HG02623 (cell line): ENCODE measurements around the gene PIK3R1.

Experiments
- ATAC-seq: cut with Tn5 transposase; IDR thresholded peaks from one replicate; pipeline ENCODE4 v1.9.1; 2021; ENCODE audit warnings: moderate library complexity; ENCODE audit not compliant: unreplicated experiment

Gene PIK3R1

DNA sequence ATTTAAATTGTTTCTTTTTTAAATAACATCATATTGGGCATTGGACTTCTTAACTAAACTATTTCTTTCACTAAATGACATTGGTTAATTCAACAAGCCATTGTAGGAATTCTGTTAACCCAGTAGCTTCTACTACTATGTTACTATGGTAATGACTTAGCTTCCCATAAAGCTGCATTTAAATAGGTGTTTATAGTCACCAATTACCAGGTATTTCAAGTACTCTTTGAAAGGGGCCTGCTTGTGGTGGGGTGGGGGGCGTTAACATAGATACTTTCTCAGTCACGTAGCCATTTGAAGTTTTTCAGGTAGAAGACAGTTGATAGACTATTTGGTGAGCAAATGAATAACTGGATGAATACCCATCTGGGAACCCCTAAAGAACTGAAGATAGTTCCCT, 34.0 kb downstream of the PIK3R1 start:
- no peak for ATAC-seq

DNA sequence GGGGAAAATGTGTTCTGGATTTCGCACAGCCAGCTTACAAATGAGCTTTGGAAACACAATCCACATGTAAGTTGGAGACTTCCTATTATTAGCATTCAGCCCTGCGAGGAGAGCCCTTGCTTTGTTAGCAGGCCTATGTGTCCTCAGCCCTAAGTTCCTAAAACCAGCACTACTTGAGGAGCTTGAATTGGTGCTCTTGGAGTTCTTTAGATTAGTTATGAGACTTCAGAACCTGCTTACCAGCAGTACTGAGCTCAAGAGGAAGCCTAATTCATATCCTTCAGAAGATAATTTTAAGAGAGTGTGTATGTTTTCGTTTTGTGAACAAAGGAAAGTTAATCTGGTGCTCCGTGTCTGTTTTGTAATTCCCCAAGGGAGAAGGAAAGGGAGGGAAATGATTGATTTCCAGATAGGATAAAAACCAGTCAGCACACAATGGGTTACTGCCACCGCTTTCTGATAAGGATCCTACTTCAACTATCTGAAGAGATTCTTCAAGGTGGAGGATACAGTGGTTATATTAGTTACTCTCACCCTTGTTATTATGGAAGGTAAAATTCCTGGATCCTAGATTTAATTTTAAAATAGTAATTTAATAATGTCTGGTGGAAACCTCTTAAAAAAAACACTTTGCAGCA, 35.2 kb downstream of the PIK3R1 start:
- ATAC-seq = no peak

DNA sequence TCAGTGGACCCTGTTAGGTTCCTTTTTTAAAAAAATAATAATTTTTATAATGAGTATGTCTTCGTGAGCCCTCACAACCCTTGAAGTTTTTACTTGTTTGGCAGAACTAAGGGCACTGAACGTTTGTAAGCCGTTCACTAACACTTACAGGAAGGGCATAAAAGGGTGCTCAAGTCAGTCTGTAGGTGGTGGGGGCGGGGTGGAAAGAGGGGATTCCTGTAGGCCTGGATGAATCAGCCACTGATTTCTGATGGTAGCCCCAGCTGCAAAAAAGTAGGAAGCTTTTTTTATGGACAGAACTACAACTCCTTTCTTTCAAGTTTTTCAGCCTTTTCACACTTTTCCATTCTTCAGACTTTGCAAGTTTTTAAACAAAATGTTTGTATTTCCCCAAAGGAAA, 35.8 kb downstream of the PIK3R1 start:
- no peak for ATAC-seq

DNA sequence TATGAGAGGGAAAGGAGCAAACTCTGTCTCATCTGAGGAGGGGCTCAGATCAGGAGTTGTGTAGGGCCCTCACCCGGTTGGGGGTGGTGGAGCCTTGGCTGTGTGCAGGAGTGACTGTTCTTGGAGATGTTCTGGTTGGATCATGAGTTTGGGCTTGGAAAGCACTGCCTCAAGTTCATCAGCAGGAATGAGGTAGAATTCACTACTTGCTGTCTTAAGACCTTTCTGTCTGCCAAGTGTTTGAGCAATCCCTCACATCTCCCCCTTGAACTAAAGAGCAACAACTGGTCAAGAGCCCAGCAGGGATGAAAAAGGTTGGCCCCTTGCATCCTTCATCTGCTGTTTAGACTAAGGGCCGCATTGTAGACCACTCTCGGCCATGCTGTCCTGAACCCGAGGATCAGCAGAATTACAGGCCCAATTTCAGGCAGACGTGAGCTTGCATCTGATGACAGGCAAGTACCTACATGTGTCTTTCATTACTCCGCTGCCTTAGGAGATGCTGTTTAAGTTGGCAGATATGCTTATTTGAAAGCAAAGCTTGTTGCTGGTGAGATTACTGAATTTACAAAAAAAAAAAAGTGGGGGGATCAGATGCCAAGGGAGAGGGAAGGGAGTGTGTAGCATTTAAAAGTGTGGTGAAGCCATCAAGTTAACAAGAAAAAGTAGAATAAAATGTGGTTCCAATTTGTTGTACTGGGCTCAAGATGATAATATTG, 36.4 kb downstream of the PIK3R1 start:
- no peak for ATAC-seq

DNA sequence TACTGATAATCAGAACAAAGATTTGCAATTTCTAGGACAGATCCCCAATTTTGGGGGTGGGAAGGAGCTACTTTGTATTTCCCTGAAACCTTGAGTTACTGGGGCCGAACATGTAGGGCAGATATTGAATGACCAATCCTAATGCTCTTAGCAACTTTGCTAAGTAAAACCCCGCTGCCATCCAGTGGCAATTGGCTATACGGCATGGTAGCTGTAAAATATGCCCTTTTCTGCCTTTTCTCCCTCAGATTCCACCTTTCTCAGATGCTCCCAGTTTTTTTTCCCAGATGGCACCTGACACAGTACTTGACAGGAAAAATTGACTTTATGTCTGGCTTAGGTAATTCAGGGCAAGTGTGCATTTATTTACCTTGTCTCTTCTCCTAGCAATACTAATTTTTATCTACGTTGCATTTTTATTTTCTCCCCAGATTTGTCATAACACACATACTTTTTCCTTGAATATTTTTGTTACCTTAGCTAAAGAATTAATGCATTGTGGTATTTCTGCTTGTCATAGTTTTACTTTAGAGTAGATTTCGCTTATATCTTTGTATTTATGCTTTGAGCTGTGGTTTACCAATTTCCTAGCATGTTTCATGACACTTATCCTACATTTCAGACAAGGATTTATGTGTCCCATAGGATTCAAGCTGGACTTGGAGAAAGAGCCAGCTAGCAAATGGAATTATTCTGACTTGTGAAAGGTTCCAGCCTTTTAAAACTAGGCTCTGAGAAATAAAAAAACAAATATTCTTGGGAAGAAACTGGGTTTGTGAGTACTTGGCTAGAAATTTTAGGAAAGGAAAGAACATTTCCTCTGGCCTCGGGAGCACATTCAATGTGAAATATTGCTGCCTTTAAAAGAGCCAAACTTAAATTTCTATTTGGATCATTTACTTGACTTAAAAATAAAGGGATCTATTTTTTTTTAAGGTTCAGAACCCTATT, 37.4 kb downstream of the PIK3R1 start:
- no peak for ATAC-seq

DNA sequence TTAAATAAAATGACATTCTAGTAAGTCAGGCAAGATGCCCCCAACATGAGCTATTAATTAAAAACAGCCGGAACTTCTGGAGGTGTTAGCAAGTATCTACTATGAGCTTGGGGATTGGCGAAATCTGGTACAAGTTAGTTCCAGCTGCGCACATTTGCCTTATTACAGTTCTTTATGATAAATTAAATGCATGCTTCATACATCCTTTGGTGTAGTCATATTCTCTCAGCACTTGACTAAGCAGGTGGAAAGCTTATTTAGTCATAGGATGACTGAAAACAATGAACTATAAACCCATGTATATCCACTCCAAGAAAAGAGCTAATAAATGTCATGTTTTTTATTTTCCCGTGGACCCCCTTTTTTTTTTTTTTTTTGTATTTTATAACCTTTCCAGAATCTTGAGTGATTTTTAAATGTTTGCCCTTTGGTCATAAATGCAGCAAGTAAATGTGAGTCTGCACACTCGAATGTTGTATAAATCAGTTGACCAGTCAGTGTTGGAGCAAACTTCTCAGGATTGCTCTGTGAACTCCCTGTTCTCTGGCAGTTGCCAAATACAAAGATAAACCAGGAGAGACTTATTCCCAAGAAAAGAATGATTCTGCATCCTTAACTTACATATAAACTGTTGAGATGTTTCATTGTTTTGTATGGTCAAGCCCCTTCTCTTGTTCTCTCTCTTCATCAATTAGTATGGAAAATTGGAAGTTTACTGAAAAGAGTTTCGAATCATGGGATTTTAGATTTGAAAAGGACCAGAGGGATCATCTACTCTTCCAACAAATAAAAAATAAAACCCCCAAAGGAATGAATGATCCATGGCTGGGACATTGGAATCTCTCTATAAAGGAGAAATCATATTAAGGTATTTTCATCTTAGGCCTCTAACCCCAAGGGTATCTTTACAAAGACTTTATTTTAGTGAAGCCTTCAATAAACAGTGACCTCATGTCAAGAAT, 38.3 kb downstream of the PIK3R1 start:
- ATAC-seq = no peak

DNA sequence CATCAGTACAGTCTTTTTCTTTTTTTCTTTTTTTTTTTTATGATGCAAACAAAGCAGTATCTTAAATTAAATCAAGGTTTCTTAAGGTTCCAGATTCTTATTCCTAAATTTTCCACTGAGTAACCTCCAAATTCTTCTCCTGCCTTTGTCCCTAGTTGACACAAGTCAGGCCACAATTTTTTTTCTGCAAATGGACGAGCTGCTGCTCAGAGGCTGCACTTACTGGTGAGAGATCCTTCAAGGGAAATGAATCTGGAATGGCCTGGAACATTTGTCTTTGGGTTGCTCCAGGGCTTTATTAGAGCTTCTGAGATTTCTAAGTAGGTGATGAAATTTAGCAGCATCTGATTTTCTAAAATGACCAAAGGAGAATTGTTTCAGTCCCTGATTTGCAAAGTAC, 39.3 kb downstream of the PIK3R1 start:
- no peak for ATAC-seq

DNA sequence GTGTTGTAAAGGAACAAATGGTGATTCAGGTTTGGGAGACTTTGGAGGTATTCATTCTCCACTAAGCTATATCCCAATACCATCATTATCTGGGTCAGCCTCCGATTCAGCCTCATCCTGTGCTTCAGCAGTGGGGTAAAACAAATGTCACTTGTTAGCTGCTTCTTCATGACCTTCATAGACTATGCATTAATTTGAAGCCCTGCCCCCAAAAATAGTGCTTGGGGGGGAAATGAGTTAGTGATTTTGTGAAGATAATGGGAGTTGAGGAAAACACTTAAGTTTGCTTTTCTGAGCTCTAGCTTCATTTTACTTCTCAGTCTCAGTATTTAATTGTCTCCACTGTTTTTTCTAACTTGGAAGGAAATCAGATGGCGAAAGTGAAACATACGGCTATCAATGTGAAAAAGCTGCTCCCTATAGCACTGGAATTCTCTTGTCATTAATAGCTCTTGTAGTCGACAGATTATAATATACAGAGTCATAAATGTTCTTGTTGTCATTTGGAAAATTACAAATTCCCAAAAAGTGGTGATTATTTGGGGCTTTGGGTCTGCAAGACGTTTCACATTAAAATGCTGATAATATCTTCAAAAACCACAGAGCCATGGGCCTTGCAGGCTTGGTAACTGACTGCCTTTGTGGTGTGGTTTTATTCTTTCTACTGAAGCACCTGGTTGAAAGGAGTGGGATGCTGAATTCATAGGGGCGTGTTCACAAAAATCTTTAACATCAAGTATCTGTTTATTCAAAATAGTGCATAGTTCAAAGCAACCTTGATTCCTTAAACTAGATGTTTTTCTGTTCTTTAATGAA, 40.0 kb downstream of the PIK3R1 start:
- no peak for ATAC-seq

DNA sequence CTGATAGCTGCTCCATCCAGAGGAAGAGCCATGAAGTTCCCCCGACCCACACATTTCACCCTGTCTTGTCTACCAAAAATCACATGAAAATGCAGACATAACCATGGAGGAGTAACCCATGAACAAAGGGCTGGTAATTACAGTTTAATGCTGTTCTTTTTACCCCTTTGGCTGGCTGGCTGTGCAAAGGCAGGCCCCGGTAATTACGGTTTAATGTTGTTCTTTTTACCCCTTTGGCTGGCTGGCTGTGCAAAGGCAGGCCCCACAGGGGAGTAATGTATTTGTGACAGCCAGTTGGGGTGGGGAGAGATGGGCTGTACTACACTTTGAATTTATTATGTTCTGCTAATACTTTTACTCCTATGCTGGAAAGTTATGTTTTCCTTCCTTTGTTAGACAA, 41.7 kb downstream of the PIK3R1 start:
- no peak for ATAC-seq

DNA sequence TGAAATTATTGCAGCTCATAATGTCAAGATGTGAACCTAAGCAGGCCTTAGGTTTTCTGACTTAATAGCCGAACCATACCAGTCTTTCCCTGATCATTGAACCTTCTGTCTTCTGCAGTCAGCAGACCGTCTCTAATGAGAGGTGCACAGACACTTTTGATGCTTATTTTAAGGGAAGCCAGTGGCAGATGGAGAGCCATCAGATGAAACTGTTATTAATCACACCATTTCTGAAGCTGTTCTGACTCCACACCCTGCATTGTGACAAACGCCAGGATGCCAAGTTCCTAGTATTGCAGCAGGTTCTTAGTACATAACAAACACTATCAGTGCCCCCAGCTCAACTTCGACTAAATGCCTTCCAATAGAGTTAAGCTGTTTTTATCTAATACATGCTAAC, 43.0 kb downstream of the PIK3R1 start:
- no peak for ATAC-seq

DNA sequence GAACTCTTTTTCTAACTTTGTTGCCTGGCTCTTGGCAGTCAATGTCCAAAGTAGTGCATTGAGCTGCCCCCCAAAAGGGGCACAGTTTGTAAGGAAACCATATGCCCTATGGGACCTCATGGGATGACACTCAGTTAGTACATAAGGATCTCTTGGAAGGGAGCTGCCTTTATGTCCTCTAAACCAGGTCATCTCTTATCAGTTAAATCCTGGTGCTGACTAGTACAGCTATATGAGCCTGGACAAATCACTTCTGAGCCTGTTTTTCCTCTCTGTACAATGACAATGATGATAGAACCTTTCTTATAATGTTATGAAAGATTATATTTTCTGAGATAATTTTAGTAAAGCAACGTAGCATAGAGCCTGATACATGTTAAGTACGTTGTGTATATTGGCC, 44.1 kb downstream of the PIK3R1 start:
- ATAC-seq = no peak

DNA sequence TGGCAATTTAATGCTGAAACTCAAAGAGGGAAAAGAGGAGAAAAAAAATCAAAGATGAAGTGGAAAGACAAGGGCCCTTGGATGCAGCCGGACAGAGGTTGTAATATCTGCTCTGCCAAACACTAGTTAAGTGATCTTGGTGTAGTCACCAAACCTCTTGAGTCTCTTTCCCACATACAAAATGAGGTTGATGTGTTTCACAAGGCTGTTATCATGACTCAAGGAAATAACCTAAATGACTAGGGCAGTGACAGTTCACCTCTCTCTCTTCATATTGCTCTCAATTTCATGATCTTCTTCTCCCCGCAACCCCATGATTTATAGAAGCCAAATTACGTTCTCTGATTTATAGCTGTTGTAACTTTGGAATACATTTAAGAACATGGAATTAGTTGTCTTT, 44.9 kb downstream of the PIK3R1 start:
- no peak for ATAC-seq

DNA sequence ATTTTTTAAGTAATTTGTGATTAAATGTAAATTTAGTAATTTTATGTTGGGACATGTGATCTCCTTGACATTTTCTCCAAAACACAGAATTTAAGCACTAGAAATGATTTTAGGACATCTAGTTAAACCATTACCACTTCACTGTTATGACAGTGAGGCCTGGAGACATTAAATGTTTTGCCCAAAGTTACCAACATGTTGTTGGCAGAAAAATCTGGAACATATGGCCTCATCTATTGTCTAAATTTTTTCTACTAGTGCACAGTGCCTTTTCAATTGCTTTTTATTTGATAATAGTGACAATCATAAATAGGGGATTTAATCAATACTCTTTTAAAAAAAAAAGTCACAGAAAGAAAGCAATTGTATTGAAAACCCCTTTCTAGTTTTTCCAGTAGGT, 45.6 kb downstream of the PIK3R1 start:
- no peak for ATAC-seq

DNA sequence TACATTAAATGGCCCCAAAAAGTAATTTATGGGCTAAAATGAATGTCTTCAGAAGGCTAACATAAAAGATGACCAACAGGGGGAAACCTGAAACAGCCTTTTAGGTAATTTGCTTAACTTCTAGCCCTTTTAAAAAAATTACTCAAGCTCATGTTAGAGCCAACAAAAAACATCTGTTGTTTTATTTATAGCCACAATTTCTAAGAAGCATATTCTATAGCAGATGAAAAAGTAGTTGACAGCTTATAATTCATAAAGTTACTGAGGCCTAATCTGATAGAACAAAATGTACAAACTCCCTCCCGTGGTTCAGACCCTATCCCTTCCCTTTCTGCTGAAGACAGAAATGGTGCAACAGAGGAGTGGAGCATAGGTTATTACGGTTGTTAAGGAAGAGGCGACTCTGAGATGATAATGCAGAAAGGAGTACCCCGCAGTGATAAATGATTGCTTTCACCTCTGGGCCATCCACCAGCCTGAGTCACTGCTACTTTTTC, 46.1 kb downstream of the PIK3R1 start:
- no peak for ATAC-seq

DNA sequence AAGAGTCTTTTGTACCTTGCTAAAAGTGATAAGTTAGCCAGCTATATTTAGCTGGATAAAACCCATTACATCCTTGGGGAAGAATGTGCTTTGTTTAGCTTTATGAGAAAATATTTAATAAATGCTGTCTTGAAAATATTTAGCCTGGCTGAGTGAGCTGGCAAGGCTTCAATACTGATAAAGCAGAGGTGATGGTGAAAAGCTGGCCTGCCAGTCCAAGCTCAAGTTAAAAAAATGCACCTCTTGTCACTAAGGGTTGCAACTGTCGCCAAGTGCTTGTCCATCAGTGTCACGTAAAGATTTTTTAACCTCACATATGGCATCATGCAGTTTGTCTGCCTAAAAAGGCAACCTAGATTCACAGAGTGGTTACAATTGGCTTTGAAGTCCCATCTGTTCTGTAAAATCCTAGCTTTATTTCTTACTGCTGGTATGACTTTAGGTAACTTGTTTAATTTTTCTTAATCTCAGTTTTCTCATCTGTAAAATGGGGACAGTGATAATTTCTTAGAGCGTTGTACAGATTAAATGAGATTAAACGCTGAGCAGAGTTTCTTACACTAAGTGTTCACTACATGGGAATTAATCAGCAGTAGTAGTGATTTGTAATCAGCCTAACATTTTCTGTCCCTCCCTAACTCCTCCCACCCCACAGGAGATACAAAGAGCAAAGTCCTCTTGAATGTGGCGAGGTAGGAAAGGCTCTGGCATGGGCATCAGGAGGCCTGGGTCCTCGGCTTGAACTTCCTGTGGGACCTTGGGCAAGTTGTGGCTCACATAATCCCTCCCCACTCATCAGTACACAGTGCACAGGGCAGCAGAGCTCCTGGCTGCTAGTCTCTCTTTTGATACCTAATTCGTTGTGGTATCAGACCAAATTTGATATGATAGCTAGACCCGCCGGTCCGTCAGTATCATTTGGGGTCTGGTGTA, 48.7 kb downstream of the PIK3R1 start:
- no peak for ATAC-seq

DNA sequence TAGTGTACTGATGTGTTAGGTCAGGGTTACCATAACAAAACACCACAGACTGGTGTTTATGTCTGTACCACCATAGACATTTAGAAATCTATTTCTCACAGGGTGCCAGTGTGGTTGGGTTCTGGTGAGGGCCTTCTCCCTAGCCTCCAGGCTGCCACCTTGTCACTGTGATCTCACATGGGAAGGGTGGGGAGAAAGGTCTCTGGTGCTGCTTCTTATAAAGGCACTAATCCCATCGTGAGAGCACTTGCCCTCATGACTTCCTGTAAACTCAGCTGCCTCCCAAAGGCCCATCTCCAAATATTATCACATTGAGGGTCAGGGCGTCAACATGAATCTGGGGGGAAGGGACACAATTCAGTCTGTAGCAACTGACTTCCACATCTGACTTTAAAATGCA, 49.8 kb downstream of the PIK3R1 start:
- no peak for ATAC-seq

DNA sequence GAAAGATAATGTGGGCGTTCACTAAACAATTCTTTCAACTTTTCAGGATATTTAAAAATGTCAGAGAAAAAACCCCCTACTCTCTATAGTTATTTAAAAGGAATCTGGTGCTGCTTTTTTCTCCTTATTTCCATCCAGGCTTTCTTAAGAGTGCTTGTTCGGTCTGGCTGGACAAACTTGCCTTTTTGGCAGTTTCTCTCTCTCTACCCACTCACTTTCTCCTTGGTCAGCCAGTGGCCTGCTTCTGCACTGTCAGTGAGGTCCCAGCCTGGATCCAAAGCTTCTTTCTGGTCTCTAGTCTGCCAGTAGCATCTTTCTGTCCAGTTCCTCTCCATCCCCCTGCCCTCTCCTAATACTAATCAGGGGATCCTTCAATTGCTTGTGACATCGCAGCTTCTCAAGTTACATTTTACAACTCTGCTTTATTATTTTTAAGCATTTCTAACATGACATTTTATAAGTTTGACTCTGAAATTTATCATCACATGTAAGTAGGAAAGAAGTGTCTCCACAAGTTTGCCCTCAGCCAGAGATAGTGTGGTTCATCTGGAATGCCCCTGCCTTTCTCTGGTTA, 50.4 kb downstream of the PIK3R1 start:
- ATAC-seq = no peak

DNA sequence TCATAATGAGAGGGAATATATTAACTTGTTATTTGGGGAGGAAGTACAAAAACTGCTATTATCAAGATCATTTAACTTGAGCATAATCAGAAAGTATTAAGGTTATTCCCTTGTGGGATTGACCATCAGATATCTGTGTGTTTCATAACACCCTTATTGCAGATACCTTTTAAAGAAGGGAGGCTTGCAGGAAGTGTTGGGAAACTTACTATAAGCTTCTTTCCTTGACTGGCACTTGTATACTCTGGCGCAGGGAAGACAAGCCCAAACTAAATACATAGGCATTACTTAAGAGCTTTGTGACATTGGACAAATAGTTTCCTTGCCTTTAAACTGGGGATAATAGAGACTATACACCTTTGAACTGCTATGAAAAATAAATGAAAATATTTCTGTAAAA, 50.9 kb downstream of the PIK3R1 start:
- ATAC-seq = no peak
